Activated CD4-positive, alpha-beta memory T cell treated with anti-CD3 and anti-CD28 coated beads, Interleukin-2, amount 10 ng/mL, durations not matched to agents 7 days and 5 days (primary cell): ENCODE data around the gene ATG16L2. TPM values are rescaled to one million over a fixed set of nuclear protein-coding genes. Genes with fewer than 3 reads are reported as not detected.
"Not testable (repeated sequence)": the region's sequence is repeated elsewhere in the genome, so short reads cannot be mapped to it uniquely, and the experiment has no call there.

Experiments used
- CTCF ChIA-PET: fragments of 350-600 bp; sonication (Branson Sonifier 250); formaldehyde crosslinking; loops from one replicate; lab custom pipeline; 2021; ENCODE audit warnings: antibody characterized with exemption, inconsistent platforms; lab: Charles Lee
- POLR2A ChIA-PET: fragments of 350-600 bp; sonication (Branson Sonifier 250); formaldehyde crosslinking; loops from one replicate; lab custom pipeline; 2021; ENCODE audit warnings: antibody characterized with exemption; lab: Charles Lee
- DNase-seq: peaks from one replicate; pipeline ENCODE4 v3.0.0-alpha.2; 2020
- H3K27ac Mint-ChIP-seq: one replicate; pipeline ENCODE4 v1.8.0; 2021; ENCODE audit warnings: mild to moderate bottlenecking, mixed read lengths
- H3K27me3 Mint-ChIP-seq: one replicate; pipeline ENCODE4 v1.8.0; 2021; ENCODE audit warnings: mixed read lengths
- H3K36me3 Mint-ChIP-seq: one replicate; pipeline ENCODE4 v1.8.0; 2021; ENCODE audit warnings: low read depth, mixed read lengths
- H3K4me1 Mint-ChIP-seq: one replicate; pipeline ENCODE4 v1.8.0; 2021; ENCODE audit warnings: mixed read lengths
- H3K4me3 Mint-ChIP-seq: one replicate; pipeline ENCODE4 v1.8.0; 2021; ENCODE audit warnings: mild to moderate bottlenecking, mixed read lengths
- H3K9me3 Mint-ChIP-seq: one replicate; pipeline ENCODE4 v1.8.0; 2021; ENCODE audit warnings: mixed read lengths
- total RNA-seq, 2 experiments: library from RNA; stranded (reverse); gene quantifications; one replicate each; pipeline ENCODE4 v1.2.3, GENCODE V29; 2021

Gene ATG16L2
- total RNA-seq, 2 experiments from 2014 or later: 135 to 137 TPM

DNA sequence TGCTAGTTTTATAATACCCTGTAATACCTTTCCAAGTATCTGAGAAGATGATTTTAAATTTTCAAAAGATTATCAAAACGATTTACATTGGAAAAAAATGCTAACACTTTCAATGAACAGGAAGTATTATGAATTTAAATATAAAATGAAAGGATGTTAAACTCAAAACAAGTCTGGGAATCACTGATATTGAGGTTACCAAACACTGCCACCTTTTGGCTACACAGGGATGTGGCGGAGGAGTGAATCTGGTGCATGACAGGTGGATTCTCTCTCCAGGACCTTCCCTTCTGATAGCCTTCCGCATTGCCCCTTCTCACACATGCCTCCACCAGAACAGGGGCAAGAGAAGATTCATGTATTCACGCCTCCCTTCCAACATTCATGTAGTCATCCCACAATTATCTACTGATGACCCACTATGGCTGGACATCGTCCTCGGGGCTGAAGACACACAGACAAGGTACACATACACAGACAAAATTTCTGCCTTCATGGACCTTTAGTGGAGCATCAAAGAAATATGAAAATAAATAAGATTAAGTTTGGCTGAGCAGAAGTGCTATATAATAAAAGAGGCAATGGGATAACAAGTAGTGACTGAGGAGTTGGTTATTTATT is 34.7 kb downstream of the ATG16L2 start:
- no peak overlapping the region for H3K27ac Mint-ChIP-seq

DNA sequence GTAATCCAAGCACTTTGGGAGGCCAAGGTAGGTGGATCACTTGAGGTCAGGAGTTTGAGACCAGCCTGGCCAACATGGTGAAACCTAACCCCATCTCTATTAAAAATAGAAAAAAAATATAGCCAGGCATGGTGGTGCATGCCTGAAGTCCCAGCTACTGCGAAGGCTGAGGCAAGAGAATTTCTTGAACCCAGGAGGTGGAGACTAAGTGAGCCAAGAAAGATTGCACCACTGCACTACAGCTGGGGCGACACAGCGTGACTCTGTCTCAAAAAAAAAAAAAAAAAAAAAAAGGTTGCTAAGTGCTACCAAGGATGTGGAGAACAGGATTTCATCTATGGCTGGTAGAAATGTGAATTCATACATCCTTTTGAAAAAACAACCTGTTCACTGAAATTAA is 36.6 kb downstream of the ATG16L2 start:
- ChIA-PET CTCF (interaction anchor here (1.1 to 1.8 kb wide), 2 partner anchors 126 to 328 kb away, joined by 4 to 5 read pairs; no protein-coding TSS in a partner anchor), POLR2A (no interaction called here)
- no peaks in the 10 kb centered on the region for H3K9me3 Mint-ChIP-seq
- H3K27ac Mint-ChIP-seq: no peak overlapping the region
- H3K4me1 Mint-ChIP-seq: peaks cover 6% of the 10 kb centered on the region
- no peak overlapping the region for H3K4me3 Mint-ChIP-seq
- no peaks in the 10 kb centered on the region for H3K36me3 Mint-ChIP-seq
- H3K27me3 Mint-ChIP-seq: no peaks in the 10 kb centered on the region
- no peak for DNase-seq

More for the DNA sequence above, 34.7 kb downstream of the ATG16L2 start:
- H3K27me3 Mint-ChIP-seq: no peaks in the 10 kb centered on the region
- ChIA-PET POLR2A (no interaction called here), CTCF (interaction anchor here (0.7 to 1.8 kb wide), 3 partner anchors 18 to 465 kb away, joined by 3 to 5 read pairs (median 4); no protein-coding TSS in a partner anchor)
- peaks cover 6% of the 10 kb centered on the region for H3K4me1 Mint-ChIP-seq
- DNase-seq: peak; percentile 50
- peaks cover 2% of the 10 kb centered on the region for H3K36me3 Mint-ChIP-seq
- no peak overlapping the region for H3K4me3 Mint-ChIP-seq
- no peaks in the 10 kb centered on the region for H3K9me3 Mint-ChIP-seq

DNA sequence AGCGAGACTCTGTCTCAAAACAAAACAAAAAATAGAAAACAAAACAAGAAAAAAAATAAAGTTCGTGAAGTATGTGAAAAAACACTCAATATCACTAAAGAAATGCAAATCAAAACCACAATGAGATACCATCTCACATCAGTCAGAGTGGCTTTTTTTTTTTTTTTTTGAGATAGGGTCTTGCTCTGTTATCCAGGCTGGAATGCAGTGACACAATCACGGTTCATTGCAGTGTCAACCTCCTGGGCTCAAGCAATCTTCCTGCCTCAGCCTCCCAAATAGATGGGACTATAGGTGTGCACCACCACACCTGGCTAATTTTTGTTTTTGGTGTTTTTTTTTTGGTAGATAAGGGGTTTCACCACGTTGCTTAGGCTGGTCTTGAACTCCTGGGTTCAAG is 37.5 kb downstream of the ATG16L2 start:
- CTCF ChIA-PET: no interaction called here
- Mint-ChIP-seq H3K4me1 (peaks cover 6% of the 10 kb centered on the region), H3K27ac (no peak overlapping the region), H3K4me3 (no peak overlapping the region), H3K9me3 (no peaks in the 10 kb centered on the region), H3K27me3 (no peaks in the 10 kb centered on the region), H3K36me3 (no peaks in the 10 kb centered on the region)
- no peak for DNase-seq
- POLR2A ChIA-PET: no interaction called here

DNA sequence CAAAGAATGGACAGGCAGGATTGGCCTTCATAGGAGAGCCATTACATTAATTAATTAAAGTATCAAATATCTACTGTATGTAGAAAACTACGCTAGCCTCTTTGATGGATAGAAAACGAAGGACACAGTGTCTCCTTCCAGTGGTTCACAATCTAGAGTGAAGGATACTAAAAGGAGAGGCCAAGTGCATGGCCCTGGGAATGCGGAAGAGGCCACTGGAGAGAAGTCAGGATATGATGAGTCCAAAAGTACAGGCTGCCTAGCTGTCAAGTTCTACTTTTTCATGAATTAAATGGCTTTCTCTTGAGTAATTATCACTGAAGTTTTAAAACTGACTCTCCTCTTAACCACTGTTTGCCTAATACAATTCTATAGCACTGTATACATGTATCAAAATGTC is 41.9 kb downstream of the ATG16L2 start:
- H3K9me3 Mint-ChIP-seq: no peaks in the 10 kb centered on the region
- peaks cover 2% of the 10 kb centered on the region for H3K4me1 Mint-ChIP-seq
- ChIA-PET POLR2A (no interaction called here), CTCF (no interaction called here)
- H3K4me3 Mint-ChIP-seq: no peak overlapping the region
- H3K36me3 Mint-ChIP-seq: peaks cover 6% of the 10 kb centered on the region
- H3K27ac Mint-ChIP-seq: no peak overlapping the region
- H3K27me3 Mint-ChIP-seq: no peaks in the 10 kb centered on the region
- no peak for DNase-seq

DNA sequence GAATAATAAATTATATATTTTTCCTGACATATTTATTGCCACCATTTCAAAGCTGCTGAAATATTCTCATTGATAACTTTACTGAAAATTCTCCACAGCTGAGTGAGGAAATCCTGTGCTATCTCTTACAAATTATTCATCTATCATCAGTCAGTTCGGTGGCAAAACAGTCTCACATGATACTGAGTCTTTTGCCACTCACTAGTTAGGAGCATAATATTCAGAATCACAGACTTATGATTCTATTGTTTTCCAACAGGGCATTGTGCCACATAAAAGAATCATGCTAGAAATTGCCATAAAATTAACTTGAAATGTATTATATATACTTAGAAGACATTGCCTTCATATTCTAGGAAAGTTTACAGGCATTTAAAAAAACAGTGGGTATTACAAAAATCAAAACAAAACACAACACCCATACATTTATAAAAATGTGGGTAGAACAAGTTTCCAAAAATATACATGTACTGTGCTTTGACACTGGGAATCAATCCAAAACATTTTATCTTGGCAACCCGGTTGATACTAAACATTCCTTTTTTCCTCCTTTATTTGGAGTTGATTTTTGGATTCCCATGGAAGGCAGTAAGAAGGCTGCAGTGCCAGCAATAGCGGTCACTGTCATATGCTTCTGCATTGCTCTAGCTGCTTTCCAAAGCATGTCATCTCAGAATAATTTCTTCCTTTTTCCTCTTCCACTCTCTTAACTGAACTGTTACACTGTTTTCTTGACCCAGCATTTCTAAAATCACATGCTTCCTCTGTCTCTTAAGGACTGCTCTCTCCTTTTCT is 42.5 kb downstream of the ATG16L2 start:
- no peaks in the 10 kb centered on the region for H3K27me3 Mint-ChIP-seq
- POLR2A ChIA-PET: no interaction called here

DNA sequence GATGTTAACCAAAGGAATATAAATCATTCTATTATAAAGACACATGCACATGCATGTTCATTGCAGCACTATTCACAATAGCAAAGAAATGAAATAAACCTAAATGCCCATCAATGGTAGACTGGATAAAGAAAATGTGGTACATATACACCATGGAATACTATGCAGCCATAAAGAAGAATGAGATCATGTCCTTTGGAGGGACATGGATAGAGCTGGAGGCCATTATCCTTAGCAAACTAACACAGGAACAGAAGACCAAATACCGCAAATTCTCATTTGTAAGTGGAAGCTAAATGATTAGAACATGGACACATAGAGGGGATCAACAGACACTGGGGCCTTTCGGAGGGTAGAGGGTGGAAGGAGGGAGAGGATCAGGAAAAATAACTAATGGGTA is 44.1 kb downstream of the ATG16L2 start:
- H3K4me1 Mint-ChIP-seq, H3K4me3 Mint-ChIP-seq, DNase-seq, H3K36me3 Mint-ChIP-seq, H3K9me3 Mint-ChIP-seq, H3K27ac Mint-ChIP-seq, H3K27me3 Mint-ChIP-seq, POLR2A ChIA-PET: not testable (repeated sequence)
- CTCF ChIA-PET: interaction anchor here (1.5 kb wide), 1 partner anchor 8 kb away, joined by 3 read pairs; no protein-coding TSS in a partner anchor

More for the DNA sequence above, 42.5 kb downstream of the ATG16L2 start:
- peaks cover 6% of the 10 kb centered on the region for H3K36me3 Mint-ChIP-seq
- peaks cover 1% of the 10 kb centered on the region for H3K4me1 Mint-ChIP-seq
- no peaks in the 10 kb centered on the region for H3K9me3 Mint-ChIP-seq
- CTCF ChIA-PET: no interaction called here
- H3K27ac Mint-ChIP-seq: no peak overlapping the region
- H3K4me3 Mint-ChIP-seq: no peak overlapping the region
- no peak for DNase-seq

DNA sequence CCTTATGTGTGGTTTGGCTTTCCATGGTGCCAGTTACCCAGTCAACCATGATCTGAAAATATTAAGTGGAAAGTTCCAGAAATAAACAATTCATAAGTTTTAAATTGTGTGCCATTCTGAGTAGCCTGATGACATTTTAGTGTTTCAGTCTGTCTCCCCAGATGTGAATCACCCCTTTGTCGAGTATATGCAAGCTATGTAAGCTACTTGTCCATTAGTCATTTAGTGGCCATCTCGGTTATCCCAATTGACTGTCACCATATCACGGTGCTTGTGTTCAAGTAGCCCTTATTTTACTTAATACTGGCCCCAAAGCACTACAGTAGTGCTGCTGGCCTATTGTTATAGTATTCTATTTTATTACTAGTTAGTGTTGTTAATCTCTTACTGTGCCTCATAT is 44.9 kb downstream of the ATG16L2 start:
- Mint-ChIP-seq H3K4me1 (no peaks in the 10 kb centered on the region), H3K27ac (no peak overlapping the region), H3K9me3 (no peaks in the 10 kb centered on the region), H3K4me3 (no peak overlapping the region), H3K27me3 (no peaks in the 10 kb centered on the region), H3K36me3 (peaks cover 6% of the 10 kb centered on the region)
- ChIA-PET CTCF (interaction anchor here (1.1 to 2.0 kb wide), 3 partner anchors 9 to 318 kb away, joined by 3 to 5 read pairs (median 5); no protein-coding TSS in a partner anchor), POLR2A (no interaction called here)
- no peak for DNase-seq

DNA sequence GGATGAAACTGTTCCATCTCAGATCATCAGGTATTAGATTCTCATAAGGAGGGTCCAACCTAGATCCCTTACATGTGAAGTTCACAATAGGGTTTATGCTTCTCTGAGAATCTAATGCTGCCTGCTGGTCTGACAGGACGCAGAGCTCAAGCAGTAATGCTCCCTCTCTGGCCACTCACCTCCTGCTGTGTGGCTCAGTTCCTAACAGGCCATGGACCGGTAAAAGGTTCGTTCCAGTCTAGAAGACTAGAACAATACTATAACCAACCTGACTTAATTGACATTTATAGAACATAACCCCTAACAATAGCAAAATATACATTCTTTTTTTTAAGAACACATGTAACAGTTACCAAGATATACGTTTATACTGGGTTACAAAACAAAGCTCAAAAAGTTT is 45.8 kb downstream of the ATG16L2 start:
- Mint-ChIP-seq H3K36me3 (peaks cover 6% of the 10 kb centered on the region), H3K4me1 (no peaks in the 10 kb centered on the region), H3K4me3 (no peak overlapping the region), H3K27ac (no peak overlapping the region), H3K9me3 (no peaks in the 10 kb centered on the region), H3K27me3 (no peaks in the 10 kb centered on the region)
- ChIA-PET CTCF (interaction anchor here (1.1 to 2.0 kb wide), 2 partner anchors 10 to 317 kb away, joined by 5 read pairs; no protein-coding TSS in a partner anchor), POLR2A (no interaction called here)
- no peak for DNase-seq

DNA sequence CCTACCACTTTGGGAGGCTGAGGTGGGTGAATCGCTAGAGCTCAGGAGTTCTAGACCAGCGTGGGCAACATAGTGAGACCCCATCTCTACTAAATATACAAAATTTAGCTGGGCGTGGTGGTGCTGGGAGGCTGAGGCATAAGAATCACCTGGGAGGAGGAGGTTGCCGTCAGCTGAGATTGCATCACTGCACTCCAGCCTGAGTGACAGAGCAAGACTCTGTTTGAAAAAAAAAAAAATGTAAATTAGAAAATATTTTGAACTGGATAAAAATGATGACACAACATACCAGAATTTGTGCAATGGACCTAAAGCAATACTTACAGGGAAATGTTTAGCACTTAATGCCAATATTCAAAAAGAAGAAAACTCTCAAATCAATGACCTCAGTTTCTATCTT is 46.4 kb downstream of the ATG16L2 start:
- POLR2A ChIA-PET: no interaction called here
- H3K36me3 Mint-ChIP-seq: peaks cover 6% of the 10 kb centered on the region
- no peak overlapping the region for H3K27ac Mint-ChIP-seq
- no peak overlapping the region for H3K4me3 Mint-ChIP-seq
- H3K9me3 Mint-ChIP-seq: no peaks in the 10 kb centered on the region
- CTCF ChIA-PET: interaction anchor here (2.0 kb wide), 1 partner anchor 317 kb away, joined by 5 read pairs; no protein-coding TSS in a partner anchor
- no peaks in the 10 kb centered on the region for H3K4me1 Mint-ChIP-seq
- H3K27me3 Mint-ChIP-seq: no peaks in the 10 kb centered on the region
- DNase-seq: no peak

DNA sequence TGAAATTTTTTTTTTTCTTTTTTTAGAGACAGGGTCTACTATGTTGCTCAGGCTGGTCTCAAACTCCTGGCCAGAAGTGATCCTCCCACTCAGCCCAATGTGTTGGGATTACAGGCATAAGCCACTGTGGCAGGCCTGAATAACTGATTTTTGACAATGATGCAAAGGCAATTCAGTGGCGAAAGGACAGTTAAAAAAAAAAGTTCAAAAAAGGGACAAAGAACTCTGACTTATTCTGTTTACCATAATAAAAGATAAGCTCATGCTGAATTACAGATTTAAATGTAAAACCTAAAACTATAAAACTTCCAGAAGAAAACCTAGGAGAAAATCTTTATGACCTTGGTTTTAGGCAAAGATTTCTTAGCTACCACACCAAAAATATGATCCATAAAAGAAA is 48.9 kb downstream of the ATG16L2 start:
- H3K4me1 Mint-ChIP-seq: peaks cover 1% of the 10 kb centered on the region
- H3K27me3 Mint-ChIP-seq: no peaks in the 10 kb centered on the region
- CTCF ChIA-PET: no interaction called here

DNA sequence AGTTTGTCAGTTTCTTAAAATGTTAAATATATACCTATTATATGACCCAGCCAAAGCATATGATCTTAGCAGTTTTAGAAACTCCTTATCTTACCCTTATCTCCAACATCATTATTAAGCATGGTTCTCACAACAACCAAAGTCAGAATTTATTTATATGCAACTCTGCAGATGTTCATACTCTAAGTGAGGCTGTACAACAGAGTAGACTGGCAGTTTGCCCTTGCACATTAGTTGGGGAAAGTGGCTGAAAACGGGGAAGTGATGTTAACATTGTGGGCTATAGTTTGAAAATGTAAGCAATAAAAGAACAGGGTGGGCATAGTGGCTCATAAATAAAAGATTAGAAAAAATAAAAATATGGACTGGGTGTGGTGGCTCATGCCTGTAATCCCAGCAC is 49.7 kb downstream of the ATG16L2 start:
- H3K4me3 Mint-ChIP-seq: no peak overlapping the region
- no peak overlapping the region for H3K27ac Mint-ChIP-seq
- no peaks in the 10 kb centered on the region for H3K27me3 Mint-ChIP-seq
- CTCF ChIA-PET: interaction anchor here (1.5 to 1.9 kb wide), 2 partner anchors 33 to 314 kb away, joined by 5 to 8 read pairs; no protein-coding TSS in a partner anchor
- POLR2A ChIA-PET: interaction anchor here (1.0 kb wide), 1 partner anchor 139 kb away, joined by 3 read pairs; no protein-coding TSS in a partner anchor
- DNase-seq: no peak
- peaks cover 13% of the 10 kb centered on the region for H3K36me3 Mint-ChIP-seq
- H3K4me1 Mint-ChIP-seq: peaks cover 2% of the 10 kb centered on the region
- no peaks in the 10 kb centered on the region for H3K9me3 Mint-ChIP-seq

More for the DNA sequence above, 48.9 kb downstream of the ATG16L2 start:
- Mint-ChIP-seq H3K9me3 (no peaks in the 10 kb centered on the region), H3K4me3 (no peak overlapping the region), H3K36me3 (peaks cover 12% of the 10 kb centered on the region), H3K27ac (no peak overlapping the region)
- POLR2A ChIA-PET: no interaction called here
- DNase-seq: no peak

DNA sequence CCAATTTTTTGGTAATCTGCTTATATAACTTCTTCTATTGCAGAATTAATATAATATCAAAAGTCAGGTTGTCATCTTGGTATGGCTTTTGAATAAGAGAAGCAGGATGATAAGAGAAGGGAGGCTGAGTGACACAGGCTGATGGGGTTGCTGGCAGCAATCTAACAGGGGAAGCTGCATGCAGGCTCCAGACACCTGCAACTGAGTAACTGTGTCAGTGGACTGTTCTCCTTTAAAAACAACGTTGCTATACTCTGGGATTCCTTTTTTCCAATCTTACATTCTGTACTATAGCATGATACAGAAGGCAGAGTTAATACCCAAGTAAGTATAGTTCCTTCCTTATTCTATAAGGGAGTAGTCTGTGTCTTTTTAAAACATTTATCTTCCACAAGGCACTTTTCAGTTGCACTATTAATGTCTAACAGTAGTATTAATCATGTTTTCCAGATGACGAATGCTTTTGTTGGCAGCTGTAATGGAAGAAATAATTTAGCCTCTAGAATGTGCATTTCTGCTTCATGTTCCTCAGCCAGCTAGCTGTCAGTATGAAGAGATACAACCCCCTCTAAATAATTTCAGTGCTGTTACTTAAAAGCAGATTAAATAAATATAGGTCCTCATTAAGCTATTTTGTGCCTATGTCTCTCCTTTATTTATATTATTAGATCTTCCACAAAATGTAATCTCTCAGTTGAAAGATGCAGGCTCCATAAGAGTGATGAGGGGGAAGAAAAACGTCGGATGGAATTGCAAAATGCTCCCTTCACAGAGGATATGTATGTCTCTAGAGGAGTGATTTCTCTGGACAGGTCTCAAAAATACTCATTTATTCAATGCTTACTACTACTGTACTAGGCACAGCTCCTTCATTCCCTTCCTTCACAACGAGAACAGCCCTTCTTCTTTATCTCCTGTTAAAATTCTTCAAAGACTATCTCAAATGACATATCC is 50.8 kb downstream of the ATG16L2 start:
- Mint-ChIP-seq H3K27ac (no peak overlapping the region), H3K4me3 (no peak overlapping the region), H3K4me1 (peaks cover 13% of the 10 kb centered on the region), H3K36me3 (peaks cover 13% of the 10 kb centered on the region), H3K9me3 (no peaks in the 10 kb centered on the region), H3K27me3 (no peaks in the 10 kb centered on the region)
- POLR2A ChIA-PET: interaction anchor here (1.0 to 1.2 kb wide), 2 partner anchors 10 to 140 kb away, joined by 3 to 4 read pairs; no protein-coding TSS in a partner anchor
- CTCF ChIA-PET: interaction anchor here (1.5 to 1.9 kb wide), 2 partner anchors 34 to 313 kb away, joined by 5 to 8 read pairs; no protein-coding TSS in a partner anchor
- DNase-seq: no peak
